HepG2 (cell line): ENCODE measurements around the gene TTPAL. TPM values are rescaled to one million over a fixed set of nuclear protein-coding genes. Genes with fewer than 3 reads are reported as not detected.
A peak's percentile ranks its signal among the peaks of the same experiment; 100 is the strongest.

Experiments
- CBX5 ChIP-seq: sonication (generic); formaldehyde crosslinking; IDR thresholded peaks from 2 replicates; pipeline ENCODE4 v1.4.0; 2020; ENCODE audit warnings: missing genetic modification reagents, borderline replicate concordance
- ELF1 ChIP-seq: sonication (generic); formaldehyde crosslinking; IDR thresholded peaks from 2 replicates; pipeline ENCODE4 v1.4.0; 2020; ENCODE audit warnings: missing genetic modification reagents
- ELF3 ChIP-seq: IDR thresholded peaks from 2 replicates; pipeline ENCODE4 v1.6.1; 2016; ENCODE audit warnings: missing genetic modification reagents, missing compliant biosample characterization
- HIC2 ChIP-seq: sonication (generic); formaldehyde crosslinking; IDR thresholded peaks from 2 replicates; pipeline ENCODE4 v1.9.0; 2022; ENCODE audit warnings: low read depth, missing genetic modification reagents
- HMG20B ChIP-seq: conservative IDR thresholded peaks from 2 replicates; pipeline ENCODE4 v1.6.1; 2016; ENCODE audit warnings: missing genetic modification reagents, missing compliant biosample characterization
- KIAA2018 ChIP-seq: sonication (generic); formaldehyde crosslinking; IDR thresholded peaks from 2 replicates; pipeline ENCODE4 v1.5.0; 2020; ENCODE audit warnings: mild to moderate bottlenecking, missing genetic modification reagents, borderline replicate concordance
- PHF21A ChIP-seq: sonication (generic); formaldehyde crosslinking; IDR thresholded peaks from 2 replicates; pipeline ENCODE4 v1.5.0; 2020; ENCODE audit warnings: mild to moderate bottlenecking, missing genetic modification reagents
- STAT6 ChIP-seq: sonication (generic); formaldehyde crosslinking; IDR thresholded peaks from 2 replicates; pipeline ENCODE4 v1.4.0; 2020; ENCODE audit warnings: missing genetic modification reagents, mild to moderate bottlenecking, borderline replicate concordance
- ZNF605 ChIP-seq: sonication (generic); formaldehyde crosslinking; IDR thresholded peaks from 2 replicates; pipeline ENCODE4 v1.8.0; 2022; ENCODE audit warnings: mild to moderate bottlenecking, missing genetic modification reagents
- ZNF607 ChIP-seq: sonication (generic); formaldehyde crosslinking; IDR thresholded peaks from 2 replicates; pipeline ENCODE4 v1.5.1; 2020; ENCODE audit warnings: missing genetic modification reagents, mild to moderate bottlenecking, borderline replicate concordance
- ZNF878 ChIP-seq: sonication (generic); formaldehyde crosslinking; IDR thresholded peaks from 2 replicates; pipeline ENCODE4 v1.8.1; 2023; ENCODE audit warnings: mild to moderate bottlenecking, missing genetic modification reagents, moderate library complexity
- ZSCAN20 ChIP-seq: sonication (generic); formaldehyde crosslinking; IDR thresholded peaks from 2 replicates; pipeline ENCODE4 v1.4.0; 2020; ENCODE audit warnings: missing genetic modification reagents, mild to moderate bottlenecking, borderline replicate concordance
- polyA plus RNA-seq, 8 experiments: library from polyadenylated mRNA; depleted of rRNA in 3 of 8; stranded (reverse) in 7 of 8; unstranded in 1 of 8; fragments of >200 nt; fragmentation: Illumina TruSeq in 4 of 8; extraction: Trizol in 4 of 8; gene quantifications; 2 replicates each; pipeline versions ENCODE4 v1.2.1 to v1.2.3, GENCODE V29; 2011 to 2016; ENCODE audit warnings: low read depth in 4 of 8, missing spikeins in 1 of 8, mixed read lengths in 1 of 8; ENCODE audit not compliant: insufficient read depth in 1 of 8
- total RNA-seq, 5 experiments: library from RNA; depleted of rRNA; stranded (reverse); fragments of >200 nt; fragmentation: Illumina TruSeq; extraction: Trizol; gene quantifications; 2 replicates each; pipeline ENCODE4 v1.2.3, GENCODE V29; 2016; ENCODE audit warnings: low read depth in 1 of 5

Gene TTPAL
- total and polyA plus RNA-seq, 2 of the 13 experiments (the other 11 are each of a cell fraction or from before 2014, with no cell fraction given), result 4.3 to 18.8 TPM

GRCh38 chr20:44471481-44471882 is 4.2 kb upstream of the TTPAL start (continued):
- TF ChIP-seq KIAA2018 (CRISPR knock-in tag) (no peak), HMG20B (CRISPR knock-in tag) (peak; percentile 64; the same call in 1 of the 2 replicates), ZSCAN20 (CRISPR knock-in tag) (no peak), CBX5 (CRISPR knock-in tag) (peak; percentile 38; the same call in 1 of the 2 replicates), STAT6 (CRISPR knock-in tag) (no peak), ZNF607 (CRISPR knock-in tag) (no peak), HIC2 (CRISPR knock-in tag) (peak; percentile 46; the same call in 1 of the 2 replicates), ZNF605 (no peak), ELF1 (CRISPR knock-in tag) (peak; percentile 33; the same call in 1 of the 2 replicates), PHF21A (CRISPR knock-in tag) (no peak), ELF3 (0 out of 2 replicates have a peak, but pooled peaks have one; percentile 58), ZNF878 (CRISPR knock-in tag) (no peak)
